IPS-20b (cell line): ENCODE data around the gene CD83.

Experiments used
- H3K27ac ChIP-seq: one replicate; pipeline ENCODE4 v1.5.1; 2013; ENCODE audit warnings: low read length
- H3K27me3 ChIP-seq: 2 replicates; pipeline ENCODE4 v1.6.1; 2013; ENCODE audit warnings: mild to moderate bottlenecking, low read length, inconsistent platforms; ENCODE audit not compliant: insufficient read depth
- H3K36me3 ChIP-seq: 2 replicates; pipeline ENCODE4 v1.6.1; 2013; ENCODE audit warnings: low read depth, mild to moderate bottlenecking, inconsistent platforms, low read length, moderate library complexity; ENCODE audit not compliant: insufficient read depth
- H3K4me1 ChIP-seq: 2 replicates; pipeline ENCODE4 v1.6.1; 2013; ENCODE audit warnings: mild to moderate bottlenecking, control low read depth, inconsistent platforms, low read length, moderate library complexity; ENCODE audit not compliant: insufficient read depth
- H3K4me3 ChIP-seq: 2 replicates; pipeline ENCODE4 v1.5.1; 2013; ENCODE audit warnings: mild to moderate bottlenecking, low read length, inconsistent platforms
- H3K9ac ChIP-seq: 2 replicates; pipeline ENCODE4 v1.6.1; 2013; ENCODE audit warnings: low read depth, mild to moderate bottlenecking, inconsistent platforms, low read length, moderate library complexity
- H3K9me3 ChIP-seq: 2 replicates; pipeline ENCODE4 v1.6.1; 2013; ENCODE audit warnings: mild to moderate bottlenecking, low read depth, low read length, inconsistent platforms; ENCODE audit not compliant: insufficient read depth

Gene CD83

DNA sequence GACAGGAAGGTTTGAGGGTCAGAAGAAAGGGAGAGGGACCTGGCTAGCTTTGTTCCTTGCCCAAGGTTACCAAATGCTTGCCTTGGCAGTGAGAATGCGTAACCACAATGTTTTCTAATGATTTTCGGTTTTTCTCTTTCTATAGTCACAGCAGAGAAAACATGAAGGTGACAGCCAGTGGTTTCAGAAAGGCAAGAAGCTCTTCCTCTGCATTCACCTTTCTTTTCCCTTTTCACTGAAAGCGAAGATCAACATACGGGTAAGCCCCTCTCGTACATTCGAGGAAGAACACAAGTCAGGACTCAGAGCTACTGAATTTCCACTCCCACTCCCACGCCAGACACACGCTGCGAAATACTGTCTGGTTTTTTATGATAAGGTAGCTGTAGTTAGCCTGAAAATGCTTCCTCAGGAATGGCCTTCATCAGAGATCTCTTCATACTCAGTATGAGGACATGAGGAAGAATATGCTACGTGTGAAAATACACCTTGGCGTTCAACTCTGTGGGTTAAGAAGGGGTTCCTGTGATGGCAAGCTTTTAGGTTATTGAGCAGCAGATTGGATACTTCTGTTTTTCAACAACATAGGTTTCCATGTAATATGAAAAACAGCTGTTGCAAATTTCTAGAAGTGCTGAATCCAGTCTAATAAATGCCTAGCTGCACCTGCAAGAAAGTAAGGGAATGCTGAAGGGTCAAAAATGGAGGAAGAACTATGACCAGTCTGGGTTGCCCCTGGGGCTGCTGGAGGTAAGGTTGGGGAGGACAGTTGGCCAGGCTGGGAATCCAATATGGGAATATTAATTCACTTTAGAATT lies 7.4 kb upstream of the CD83 start:
- Histone ChIP-seq H3K27me3 (no peaks in the 10 kb centered on the region), H3K4me1 (no peaks in the 10 kb centered on the region), H3K27ac (no peak overlapping the region), H3K36me3 (no peaks in the 10 kb centered on the region), H3K9ac (no peak overlapping the region), H3K9me3 (peaks cover 12% of the 10 kb centered on the region), H3K4me3 (no peak overlapping the region)

DNA sequence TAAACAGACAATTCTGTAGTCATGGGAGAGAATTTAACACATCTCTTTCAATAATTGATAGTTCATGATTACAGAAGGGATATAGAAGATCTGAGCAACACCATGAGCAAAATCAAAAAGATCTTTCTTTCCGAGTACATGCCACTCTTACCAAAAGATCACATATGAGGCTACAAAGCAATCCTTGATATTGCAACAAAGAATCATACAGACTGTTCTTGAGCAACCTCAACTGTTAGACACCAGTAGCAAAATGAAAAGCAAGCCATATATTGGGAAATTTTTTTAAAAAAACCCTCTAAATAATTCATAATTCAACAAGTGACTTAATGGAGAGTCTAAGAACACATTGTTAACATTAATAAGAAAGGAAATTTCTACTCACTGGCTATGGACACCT lies 3.6 kb upstream of the CD83 start:
- H3K27ac ChIP-seq, result no peak overlapping the region
- H3K9me3 ChIP-seq, result no peaks in the 10 kb centered on the region
- H3K27me3 ChIP-seq, result peaks cover 19% of the 10 kb centered on the region
- H3K36me3 ChIP-seq, result no peaks in the 10 kb centered on the region
- no peak overlapping the region for H3K9ac ChIP-seq
- no peaks in the 10 kb centered on the region for H3K4me1 ChIP-seq
- no peak overlapping the region for H3K4me3 ChIP-seq

DNA sequence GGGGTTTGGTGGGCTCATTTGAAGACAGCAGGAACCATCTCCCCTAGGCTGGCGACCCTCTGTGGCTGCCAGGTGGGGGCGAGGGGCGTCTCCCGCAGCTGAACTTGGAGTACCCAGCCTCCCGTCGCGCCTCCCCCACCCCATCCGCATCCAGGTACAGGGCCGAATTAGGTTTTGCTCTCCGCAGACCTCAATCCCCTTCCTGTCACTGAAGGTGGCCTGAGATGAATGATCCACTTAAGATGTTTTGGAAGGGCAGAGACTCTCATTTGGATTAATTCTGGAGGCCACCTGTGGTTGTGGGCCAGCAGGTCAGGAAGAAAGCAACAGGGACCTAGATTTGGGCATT lies 493 bp downstream of the CD83 start:
- Histone ChIP-seq H3K27me3 (peaks cover 20% of the 10 kb centered on the region), H3K9ac (peak overlapping the region; percentile 52; the same call in 1 of the 2 replicates), H3K27ac (no peak overlapping the region), H3K9me3 (no peaks in the 10 kb centered on the region), H3K36me3 (no peaks in the 10 kb centered on the region), H3K4me1 (no peaks in the 10 kb centered on the region), H3K4me3 (peak overlapping the region; percentile 85)

DNA sequence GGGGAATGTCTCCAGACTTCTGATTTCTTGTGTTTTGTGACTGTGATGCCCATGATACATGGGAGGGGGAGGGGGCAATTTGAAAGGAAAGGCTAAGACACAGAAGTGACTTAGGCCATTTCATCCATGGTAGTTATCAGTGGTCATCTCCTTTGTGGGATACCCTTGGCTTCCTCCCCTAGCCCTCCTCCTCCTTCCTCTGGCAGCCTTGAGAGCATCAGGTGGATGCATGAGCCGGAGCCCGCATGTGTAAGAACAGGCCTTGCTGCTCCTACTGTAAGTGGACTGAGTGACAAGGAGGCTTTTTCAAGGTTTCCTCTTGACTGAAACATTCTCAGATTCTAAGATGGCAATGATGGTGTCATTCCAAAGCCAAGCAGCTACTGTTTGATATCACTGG lies 874 bp downstream of the CD83 start:
- H3K36me3 ChIP-seq, result no peaks in the 10 kb centered on the region

DNA sequence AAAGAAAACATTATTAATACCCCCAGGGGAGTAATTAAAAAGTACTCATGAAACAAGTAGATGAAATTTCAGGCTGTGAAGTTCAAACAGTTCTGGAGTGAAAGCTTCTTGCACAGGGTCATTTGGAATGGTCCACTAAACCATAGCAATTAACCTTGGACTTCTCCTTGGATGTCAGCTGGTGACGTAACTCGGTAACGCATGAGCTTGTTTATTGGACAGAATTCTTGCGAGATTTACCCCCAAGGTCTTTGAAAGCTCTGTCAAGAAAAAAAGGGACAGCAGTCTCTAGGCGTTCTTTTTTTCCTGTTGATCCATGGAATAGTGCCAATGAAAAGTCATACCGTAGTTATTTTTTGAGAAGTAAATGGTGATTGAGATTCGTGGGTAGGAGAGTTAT lies 2.2 kb downstream of the CD83 start:
- H3K9ac ChIP-seq, result no peak overlapping the region
- H3K27ac ChIP-seq, result no peak overlapping the region
- H3K27me3 ChIP-seq, result peaks cover 20% of the 10 kb centered on the region
- no peaks in the 10 kb centered on the region for H3K4me1 ChIP-seq
- no peak overlapping the region for H3K4me3 ChIP-seq
- H3K9me3 ChIP-seq, result no peaks in the 10 kb centered on the region
- no peaks in the 10 kb centered on the region for H3K36me3 ChIP-seq

More for the DNA sequence above, 874 bp downstream of the CD83 start:
- Histone ChIP-seq H3K4me3 (peak overlapping the region; percentile 85), H3K4me1 (no peaks in the 10 kb centered on the region), H3K27me3 (peaks cover 20% of the 10 kb centered on the region), H3K9me3 (no peaks in the 10 kb centered on the region), H3K9ac (no peak overlapping the region), H3K27ac (no peak overlapping the region)

DNA sequence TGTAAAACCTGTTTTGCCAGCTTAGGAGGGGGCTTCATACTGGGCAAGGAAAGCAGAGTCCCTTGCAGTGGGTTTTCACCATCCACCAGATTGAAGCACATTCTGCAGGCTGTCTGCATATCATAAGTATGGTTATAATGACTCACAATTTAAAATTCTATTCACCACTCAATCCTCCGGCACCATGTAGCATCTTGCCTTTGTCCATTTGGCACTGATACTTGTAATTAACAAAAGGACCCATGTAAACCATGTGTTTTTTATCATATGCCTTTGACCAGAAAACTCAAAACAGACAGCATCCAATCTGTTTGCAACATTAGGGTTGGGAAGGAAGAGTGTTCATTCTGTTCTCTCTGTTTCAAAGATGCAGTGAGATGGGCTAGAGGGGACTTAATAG lies 3.0 kb downstream of the CD83 start:
- H3K27ac ChIP-seq, result no peak overlapping the region
- H3K9me3 ChIP-seq, result no peaks in the 10 kb centered on the region
- H3K4me3 ChIP-seq, result no peak overlapping the region
- peaks cover 20% of the 10 kb centered on the region for H3K27me3 ChIP-seq
- H3K36me3 ChIP-seq, result no peaks in the 10 kb centered on the region
- no peak overlapping the region for H3K9ac ChIP-seq
- no peaks in the 10 kb centered on the region for H3K4me1 ChIP-seq

DNA sequence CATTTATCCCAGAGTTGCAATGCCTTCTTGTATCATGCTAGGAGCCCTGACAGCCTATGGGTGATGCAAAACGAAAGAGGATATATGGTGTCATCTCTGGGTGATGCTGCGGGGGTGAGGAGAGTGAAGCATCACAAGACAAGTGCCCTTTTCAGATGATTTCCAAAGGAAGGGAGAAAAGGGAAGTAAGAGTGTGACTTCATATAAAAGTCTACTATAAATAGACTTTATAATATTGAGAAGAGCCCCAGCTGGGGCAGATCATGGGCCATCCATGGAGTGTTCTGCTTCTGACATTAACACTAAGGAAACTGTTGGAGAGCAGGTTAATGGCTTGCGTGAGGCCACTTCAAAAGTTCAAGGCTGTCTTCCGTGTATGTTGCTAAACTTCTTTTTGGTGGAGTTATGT lies 4.4 kb downstream of the CD83 start:
- H3K27me3 ChIP-seq, result peaks cover 15% of the 10 kb centered on the region
- no peak overlapping the region for H3K4me3 ChIP-seq
- no peaks in the 10 kb centered on the region for H3K9me3 ChIP-seq
- H3K4me1 ChIP-seq, result no peaks in the 10 kb centered on the region
- H3K27ac ChIP-seq, result no peak overlapping the region
- H3K9ac ChIP-seq, result no peak overlapping the region
- H3K36me3 ChIP-seq, result no peaks in the 10 kb centered on the region

DNA sequence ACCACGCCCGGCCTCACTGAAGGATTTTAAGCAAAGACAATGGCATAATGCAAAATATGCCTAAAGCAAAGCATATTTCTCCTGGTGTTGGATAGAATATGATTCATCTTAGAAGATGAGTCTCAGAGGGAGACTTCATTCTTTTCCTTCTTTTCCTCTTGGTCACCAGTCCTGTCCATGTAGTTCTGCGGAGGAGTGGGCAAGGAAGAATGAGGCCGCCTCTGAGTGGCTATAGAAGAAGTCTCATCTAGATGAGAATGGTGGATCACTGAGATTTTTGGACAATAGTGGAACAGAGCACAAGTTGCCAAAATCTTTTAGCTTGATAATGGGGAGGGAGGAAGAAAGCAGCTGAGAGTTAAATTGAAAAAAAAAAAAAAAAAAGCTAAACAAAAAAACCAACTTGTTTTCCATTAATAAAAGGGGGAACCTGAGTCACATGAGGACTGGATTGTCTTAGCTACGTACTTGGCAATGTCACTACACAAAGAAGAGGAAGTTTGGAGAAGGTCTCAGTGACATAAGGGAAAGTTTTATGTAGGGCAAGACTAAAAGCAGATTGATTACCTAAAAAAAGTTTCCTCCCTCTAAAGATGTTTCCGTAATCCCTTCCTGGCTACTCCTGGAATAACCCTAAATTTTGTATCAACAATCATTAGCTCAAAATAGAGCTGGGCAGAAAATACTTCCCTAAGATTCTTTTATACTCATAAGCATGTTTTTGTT lies 6.0 kb downstream of the CD83 start:
- H3K36me3 ChIP-seq, result no peaks in the 10 kb centered on the region
- no peaks in the 10 kb centered on the region for H3K9me3 ChIP-seq
- no peak overlapping the region for H3K4me3 ChIP-seq
- H3K27me3 ChIP-seq, result peaks cover 6% of the 10 kb centered on the region
- no peak overlapping the region for H3K27ac ChIP-seq
- no peak overlapping the region for H3K9ac ChIP-seq
- peaks cover 10% of the 10 kb centered on the region for H3K4me1 ChIP-seq

DNA sequence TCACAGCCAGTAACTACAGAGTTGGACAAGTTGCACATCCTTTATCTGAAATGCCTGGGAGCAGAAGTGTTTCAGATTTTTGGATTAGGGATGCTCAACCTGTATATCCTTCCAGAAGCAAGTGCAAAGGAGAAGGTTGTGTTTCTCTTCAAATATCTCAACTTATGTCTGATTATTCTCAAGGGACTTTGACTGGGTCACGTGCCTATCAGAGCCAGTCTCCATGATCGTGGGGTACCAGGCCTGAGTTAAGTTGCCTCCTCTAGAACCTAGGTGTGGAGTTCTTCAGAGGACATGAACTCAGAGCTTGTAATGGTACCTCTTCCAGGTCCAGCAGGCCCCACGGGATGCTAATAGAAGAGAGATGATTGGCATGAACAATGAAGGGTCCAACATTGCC lies 7.8 kb downstream of the CD83 start:
- Histone ChIP-seq H3K4me1 (peaks cover 24% of the 10 kb centered on the region), H3K4me3 (no peak overlapping the region)

DNA sequence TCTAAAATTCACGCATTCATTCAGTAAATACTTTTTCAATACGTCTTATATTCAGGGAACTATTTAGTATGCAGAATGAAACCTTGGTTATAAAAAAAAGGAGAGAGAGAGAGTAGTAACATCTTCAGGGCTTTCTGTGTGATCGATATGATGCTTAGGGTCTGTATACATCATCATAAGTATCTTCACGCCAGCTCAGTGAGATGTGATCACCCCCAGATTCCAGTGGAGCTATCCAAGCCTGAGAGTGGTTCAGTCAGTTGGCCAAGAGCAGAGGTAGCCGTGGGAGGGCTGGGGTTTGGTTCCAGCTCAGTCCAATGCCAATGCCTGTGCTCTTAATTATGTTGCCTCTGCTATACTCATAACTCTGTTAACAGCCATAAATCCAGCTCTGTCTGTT lies 8.6 kb downstream of the CD83 start:
- H3K27ac ChIP-seq, result no peak overlapping the region
- no peaks in the 10 kb centered on the region for H3K9me3 ChIP-seq
- H3K36me3 ChIP-seq, result no peaks in the 10 kb centered on the region
- H3K4me3 ChIP-seq, result no peak overlapping the region
- H3K27me3 ChIP-seq, result no peaks in the 10 kb centered on the region
- H3K9ac ChIP-seq, result no peak overlapping the region
- H3K4me1 ChIP-seq, result peaks cover 24% of the 10 kb centered on the region

More for the DNA sequence above, 7.8 kb downstream of the CD83 start:
- H3K27me3 ChIP-seq, result no peaks in the 10 kb centered on the region
- no peak overlapping the region for H3K27ac ChIP-seq
- no peaks in the 10 kb centered on the region for H3K9me3 ChIP-seq
- no peak overlapping the region for H3K9ac ChIP-seq
- H3K36me3 ChIP-seq, result no peaks in the 10 kb centered on the region

DNA sequence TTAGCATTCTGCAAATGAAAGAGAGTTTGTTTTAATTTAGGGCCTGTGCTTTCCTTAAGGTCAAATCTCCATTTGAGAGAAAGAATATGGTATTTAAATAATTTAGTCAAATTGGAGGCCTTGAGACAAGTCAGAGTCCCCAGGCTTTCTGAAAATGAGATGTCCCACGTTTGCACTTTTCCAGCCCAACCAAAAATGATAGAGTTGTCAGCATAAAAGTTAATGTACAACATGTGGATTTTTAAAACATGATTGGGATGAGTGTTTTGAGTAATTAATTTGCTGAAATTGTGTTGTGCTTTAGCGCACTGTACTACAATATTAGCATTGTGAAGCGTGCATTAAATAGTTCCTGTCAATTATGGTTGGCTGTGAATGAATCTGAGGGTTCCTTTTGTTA lies 10.0 kb downstream of the CD83 start:
- Histone ChIP-seq H3K36me3 (no peaks in the 10 kb centered on the region), H3K27me3 (no peaks in the 10 kb centered on the region), H3K4me3 (no peak overlapping the region), H3K9me3 (no peaks in the 10 kb centered on the region), H3K4me1 (peaks cover 24% of the 10 kb centered on the region), H3K27ac (no peak overlapping the region), H3K9ac (no peak overlapping the region)

DNA sequence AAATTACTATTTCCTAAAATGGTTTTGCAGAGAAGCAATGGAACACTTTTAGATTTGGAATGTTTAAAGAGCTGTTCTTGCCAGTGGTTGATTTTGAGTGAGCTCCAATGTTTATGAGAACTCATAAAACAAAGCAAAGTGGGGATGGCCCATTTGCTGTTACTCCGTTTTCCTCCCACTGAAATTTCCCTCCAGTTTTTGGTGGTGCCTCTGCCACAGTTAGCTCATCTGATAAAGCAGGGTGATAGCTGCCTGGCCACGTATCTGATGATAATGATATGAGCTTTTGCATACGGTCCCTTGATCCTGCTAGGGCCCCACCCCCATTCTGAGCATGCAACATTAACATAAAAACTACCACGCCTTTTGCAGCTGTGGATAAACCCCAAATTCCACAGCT lies 10.4 kb downstream of the CD83 start:
- no peaks in the 10 kb centered on the region for H3K27me3 ChIP-seq
- H3K4me1 ChIP-seq, result peaks cover 24% of the 10 kb centered on the region
- H3K4me3 ChIP-seq, result no peak overlapping the region
- H3K9ac ChIP-seq, result no peak overlapping the region
- no peaks in the 10 kb centered on the region for H3K9me3 ChIP-seq
- no peaks in the 10 kb centered on the region for H3K36me3 ChIP-seq
- no peak overlapping the region for H3K27ac ChIP-seq
